ENCODE measurements around the gene OR2A5.
"Not testable (repeated sequence)": the region's sequence is repeated elsewhere in the genome, so short reads cannot be mapped to it uniquely, and the experiment has no call there.

The OR2A5 gene, protein sequence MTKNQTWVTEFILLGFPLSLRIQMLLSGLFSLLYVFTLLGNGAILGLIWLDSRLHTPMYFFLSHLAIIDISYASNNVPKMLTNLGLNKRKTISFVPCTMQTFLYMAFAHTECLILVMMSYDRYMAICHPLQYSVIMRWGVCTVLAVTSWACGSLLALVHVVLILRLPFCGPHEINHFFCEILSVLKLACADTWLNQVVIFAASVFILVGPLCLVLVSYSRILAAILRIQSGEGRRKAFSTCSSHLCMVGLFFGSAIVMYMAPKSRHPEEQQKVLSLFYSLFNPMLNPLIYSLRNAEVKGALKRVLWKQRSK

DNA sequence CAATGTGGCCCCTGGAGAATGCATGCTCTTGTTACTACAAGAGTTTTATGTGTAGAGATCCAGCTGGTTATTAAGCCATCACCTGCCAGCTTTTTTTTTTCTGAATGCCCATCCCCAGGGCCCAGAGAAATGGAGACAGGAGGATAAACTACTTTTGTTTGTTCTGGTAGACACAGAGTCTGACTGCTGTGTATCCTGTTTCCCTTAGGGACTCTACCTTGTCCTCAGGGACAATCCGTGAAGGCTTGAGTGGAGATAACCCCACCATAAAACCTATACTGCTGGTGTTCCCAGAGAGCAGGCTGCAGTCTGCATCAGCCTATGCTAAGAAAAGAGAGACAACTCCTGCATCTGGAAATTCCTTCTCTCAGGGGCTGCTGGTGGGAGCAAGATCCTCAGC, at the start of gene OR2A5:
OR2A5 (plus strand) TSS at position 301 of the 400 bp plus-strand sequence. CDS start 1,454 bp downstream, outside the sequence.
- DNase-seq (ENCODE audit: low spot score) = no peak

DNA sequence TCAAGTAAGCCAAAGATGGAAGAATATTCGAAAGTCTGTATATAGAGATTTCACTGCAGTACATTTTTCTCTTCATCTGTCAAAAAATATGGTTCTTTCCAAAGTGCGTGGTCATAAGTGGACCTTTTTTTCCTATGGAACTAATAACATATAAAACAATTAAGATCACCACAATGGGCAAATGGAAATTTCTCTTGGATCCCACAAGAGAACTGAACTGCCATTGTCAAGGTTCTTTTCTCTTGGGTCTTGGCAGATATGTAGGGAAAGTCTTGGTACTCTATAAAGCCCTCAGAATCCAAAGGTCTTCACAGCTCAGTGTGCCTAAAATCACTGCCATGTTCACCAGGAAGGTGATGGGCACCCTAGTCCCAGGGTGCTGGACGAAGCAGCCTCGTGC, 48.7 kb upstream of the OR2A5 start, which contains the start of gene OR6B1:
OR6B1 (plus strand) TSS at position 301 of the 400 bp plus-strand sequence. CDS start 3,677 bp downstream, outside the sequence.
- no peak for DNase-seq (ENCODE audit: low spot score)

DNA sequence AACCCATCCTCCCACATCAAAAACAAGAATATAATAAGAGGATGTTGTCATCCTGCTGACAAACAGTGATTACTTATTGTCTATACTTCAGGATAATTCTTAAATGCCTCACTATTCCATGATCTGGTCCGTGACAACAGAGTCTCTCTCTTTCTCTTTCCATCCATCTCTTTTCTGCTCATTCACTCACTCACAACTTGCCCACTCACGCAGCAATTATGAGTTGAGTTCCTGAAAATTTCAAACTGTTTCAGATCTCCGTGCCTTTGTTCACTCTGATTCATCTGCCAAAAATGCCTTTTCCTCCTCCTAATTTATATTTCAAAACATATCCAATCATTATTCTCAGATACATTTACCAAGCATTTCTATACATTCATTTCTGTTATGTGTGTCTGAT, 47.2 kb upstream of the OR2A5 start:
- no peak for DNase-seq (ENCODE audit: low spot score)

DNA sequence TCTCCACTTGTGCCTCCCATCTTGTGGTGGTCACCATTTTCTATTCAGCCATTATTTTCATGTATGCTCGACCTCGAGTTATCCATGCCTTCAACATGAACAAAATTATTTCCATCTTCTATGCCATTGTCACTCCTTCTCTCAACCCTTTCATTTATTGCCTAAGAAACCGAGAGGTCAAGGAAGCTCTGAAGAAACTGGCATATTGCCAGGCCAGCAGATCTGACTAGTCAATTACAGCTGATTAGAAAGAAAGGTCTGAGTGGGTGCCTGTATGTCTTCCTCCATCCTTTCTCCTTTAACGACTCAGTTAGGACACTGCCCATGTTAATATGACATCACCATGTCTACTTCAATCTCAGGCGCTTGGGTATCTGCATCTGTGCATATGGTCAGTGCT, 44.0 kb upstream of the OR2A5 start:
- DNase-seq (ENCODE audit: low spot score) = no peak

DNA sequence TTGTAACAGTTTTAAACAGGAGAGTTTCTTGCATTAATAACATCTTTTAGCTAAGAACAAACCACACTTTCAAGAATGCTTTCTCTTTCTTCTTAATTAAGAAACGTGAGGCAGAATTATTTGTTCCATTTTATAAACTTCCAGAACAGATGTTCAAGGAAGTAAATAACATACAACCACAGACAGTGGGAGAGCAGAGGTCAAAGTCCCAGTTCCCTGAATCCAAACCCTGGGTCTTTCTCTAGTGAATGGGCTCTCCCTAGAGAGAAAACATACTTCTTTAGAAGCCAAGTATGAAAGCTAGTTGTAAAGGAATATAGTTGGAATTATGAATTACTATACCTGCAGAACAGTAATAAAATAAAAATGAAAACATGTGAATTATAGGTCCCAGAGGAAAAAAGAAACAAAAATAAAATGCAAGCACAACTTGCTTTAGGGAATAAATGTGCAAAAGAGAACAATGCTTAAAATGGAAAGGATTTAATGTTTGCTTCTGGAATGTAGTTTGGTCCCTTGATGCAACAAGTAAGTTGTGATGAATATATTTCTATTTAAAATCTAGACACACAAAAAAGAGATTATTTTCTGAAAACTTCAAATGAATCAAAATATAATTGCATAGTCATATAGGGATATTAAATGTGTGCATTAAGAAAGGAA, 42.6 kb upstream of the OR2A5 start:
- no peak for DNase-seq (ENCODE audit: low spot score)

DNA sequence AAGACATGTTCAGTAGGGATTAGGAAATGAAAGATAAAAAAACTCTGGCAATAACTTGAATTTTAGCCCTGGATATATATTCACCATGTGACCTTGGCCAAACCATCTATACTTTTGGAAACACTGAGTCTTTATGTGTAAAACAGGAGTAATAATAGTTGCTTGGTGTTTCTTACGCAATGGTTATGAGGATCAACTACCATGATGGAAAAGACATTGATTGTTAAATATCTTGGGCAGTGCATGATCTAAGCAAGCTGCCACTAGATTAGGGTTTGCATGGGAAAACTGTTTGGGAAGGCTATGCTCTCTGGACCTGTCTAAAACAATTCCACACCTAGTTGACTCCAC, 42.1 kb upstream of the OR2A5 start:
- DNase-seq (ENCODE audit: low spot score) = no peak

DNA sequence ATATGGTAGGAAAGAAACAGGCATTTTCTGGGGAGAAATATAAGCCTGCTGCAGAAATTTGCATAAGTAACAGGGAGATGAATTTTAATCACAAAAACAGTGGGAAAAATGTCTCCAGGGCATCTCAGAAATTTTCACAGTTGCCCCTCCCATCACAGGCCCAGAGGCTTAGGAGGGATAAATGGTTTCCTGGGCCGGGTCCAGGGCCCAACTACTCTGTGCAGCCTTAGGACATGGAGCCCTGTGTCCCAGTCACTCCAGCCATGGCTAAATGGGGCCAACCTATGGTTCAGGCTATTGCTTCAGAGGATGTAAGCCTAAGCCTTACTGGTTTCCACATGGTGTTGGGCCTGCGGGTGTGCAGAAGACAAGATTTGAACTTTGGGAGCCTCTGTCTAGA, 39.4 kb upstream of the OR2A5 start:
- DNase-seq (ENCODE audit: low spot score) = no peak

DNA sequence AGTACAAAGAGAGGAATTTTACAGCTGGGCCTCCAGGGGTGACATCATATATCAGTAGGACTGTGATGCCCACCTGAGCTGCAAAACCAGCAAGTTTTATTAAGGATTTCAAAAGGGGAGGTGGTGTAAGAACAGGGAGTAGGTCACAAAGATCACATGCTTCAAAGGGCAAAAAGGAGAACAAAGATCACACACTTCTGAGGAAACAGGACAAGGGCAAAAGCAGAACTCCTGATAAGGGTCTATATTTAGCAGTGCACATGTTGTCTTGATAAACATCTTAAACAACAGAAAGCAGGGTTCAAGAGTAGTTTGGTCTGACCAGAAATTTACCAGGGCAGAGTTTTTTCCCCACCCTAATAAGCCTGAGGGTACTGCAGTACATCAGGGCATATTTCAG, 38.7 kb upstream of the OR2A5 start:
- not testable (repeated sequence) for DNase-seq (ENCODE audit: low spot score)

DNA sequence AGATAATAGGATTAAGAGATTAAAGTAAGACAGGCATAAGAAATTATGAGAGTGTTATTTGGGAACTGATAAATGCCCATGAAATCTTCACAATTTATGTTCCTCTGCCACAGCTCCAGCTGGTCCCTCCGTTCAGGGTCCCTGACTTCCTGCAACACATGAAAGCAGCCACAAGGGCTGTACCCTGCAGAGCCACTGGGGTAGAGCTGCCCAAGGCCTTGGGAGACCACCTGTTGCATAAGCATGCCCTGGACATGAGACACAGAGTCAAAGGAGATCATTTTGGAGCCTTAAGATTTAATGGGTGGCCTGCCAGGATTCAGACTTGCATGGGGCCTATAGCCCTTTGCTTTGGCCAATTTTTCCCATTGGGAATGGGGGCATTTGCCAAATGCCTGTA, 37.9 kb upstream of the OR2A5 start:
- not testable (repeated sequence) for DNase-seq (ENCODE audit: low spot score)

DNA sequence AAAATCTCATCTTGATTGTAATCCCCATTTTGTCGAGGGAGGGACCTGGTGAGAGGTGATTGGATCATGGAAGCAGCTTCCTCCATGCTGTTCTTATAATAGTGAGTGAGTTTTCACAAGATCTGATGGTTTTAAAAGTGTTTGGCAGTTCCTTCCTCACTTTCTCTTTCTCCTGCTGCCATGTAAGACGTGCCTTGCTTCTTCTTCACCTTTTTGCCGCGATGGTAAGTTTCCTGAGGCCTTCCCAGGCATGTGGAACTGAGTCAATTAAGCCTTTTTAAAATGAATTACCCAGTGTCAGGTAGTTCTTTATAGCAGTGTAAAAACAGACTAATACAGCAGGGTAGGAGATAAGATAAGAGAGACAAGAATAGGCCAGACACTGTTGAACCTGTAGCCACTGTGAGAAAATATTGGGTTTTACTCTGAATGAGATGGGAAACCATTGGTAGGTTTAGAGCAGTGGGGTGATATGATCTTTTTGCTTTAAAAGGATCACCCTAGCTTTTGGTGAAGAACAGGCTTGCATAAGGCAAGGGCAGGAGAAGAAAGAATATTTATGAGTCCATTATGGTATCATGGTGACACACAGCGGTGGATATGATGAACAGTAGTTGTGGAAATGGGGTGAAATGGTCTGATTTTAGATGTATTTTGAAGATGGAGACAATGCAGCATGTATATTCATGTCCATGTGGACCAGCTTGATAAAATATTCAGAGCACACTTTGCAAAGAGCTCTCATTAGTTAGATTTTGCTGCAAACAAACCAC, 37.1 kb upstream of the OR2A5 start:
- DNase-seq (ENCODE audit: low spot score) = no peak

DNA sequence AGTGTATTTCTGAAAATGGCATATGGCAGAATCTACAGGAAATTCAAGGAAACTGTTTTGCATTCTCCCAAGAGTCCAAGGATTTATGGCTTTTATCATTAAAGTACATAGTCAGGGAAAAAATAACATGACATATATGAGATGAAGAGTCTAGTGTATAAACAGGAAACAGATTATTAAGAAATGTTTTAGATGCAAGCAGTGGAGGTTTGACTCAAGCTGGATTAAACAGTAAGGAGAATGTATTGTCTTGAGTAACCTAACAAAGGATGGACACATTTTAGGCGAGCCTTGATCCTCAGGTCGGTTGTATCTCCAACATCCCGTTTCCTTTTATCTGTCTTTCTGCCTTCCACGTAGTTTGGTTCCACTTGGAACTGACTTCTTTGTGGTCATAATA, 30.7 kb upstream of the OR2A5 start:
- DNase-seq (ENCODE audit: low spot score) = no peak

DNA sequence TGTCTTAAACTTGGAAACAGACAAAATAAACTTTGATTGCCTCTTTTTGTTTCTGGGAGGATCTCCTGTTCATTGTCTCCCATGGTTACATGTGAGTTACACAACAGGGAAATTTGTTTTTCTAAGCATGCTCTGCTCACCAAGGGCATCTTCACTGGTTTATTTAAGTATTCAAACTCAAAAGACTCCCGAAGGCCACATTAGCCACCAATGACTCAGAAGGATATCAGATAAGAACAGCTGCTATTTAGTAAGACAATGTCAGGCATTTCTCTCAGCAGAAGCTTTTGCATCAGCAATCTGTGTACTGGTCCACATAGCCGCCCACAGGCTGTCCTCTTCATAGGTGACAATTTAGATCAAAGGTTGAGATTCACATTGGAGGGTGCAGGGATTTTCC, 29.3 kb upstream of the OR2A5 start:
- peak; percentile 64 for DNase-seq (ENCODE audit: low spot score)

DNA sequence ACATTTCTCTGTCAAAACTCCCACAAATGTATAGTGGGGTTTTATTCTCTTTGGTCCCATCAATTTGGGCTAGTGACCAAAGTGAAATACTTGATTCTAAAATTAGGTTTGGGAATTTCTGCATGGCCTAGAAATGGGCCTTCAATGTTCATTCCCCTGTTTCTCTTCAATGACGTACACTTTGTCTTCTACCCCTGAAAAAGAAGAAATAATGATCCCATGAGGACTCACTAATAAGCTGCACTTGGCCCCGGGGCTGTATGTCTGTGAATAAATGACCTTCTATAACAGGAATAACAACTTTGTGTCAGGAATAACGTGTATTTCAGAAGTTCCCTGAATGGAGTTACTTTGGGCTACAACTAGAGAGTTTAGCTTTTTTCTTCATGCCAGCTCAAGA, 28.4 kb upstream of the OR2A5 start:
- DNase-seq (ENCODE audit: low spot score) = no peak

DNA sequence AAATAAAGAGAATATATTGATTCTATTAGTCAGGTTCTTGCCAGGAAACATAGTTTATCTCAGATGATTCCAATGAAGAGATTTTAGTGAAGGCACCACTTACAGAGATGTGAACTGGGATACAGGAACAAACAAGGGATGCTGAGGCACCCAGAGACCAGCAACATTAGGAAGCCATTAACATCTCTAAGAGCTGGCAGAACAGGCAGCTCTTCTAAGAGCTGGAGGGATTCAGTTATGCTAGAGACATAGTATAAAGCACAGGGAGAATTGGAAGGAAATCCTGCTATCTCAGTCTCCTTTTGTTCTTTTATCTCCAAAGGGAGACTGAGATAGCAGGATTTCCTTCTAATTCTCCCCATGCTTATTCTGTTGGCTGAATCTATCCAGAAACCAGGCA, 26.6 kb upstream of the OR2A5 start:
- DNase-seq (ENCODE audit: low spot score) = no peak

DNA sequence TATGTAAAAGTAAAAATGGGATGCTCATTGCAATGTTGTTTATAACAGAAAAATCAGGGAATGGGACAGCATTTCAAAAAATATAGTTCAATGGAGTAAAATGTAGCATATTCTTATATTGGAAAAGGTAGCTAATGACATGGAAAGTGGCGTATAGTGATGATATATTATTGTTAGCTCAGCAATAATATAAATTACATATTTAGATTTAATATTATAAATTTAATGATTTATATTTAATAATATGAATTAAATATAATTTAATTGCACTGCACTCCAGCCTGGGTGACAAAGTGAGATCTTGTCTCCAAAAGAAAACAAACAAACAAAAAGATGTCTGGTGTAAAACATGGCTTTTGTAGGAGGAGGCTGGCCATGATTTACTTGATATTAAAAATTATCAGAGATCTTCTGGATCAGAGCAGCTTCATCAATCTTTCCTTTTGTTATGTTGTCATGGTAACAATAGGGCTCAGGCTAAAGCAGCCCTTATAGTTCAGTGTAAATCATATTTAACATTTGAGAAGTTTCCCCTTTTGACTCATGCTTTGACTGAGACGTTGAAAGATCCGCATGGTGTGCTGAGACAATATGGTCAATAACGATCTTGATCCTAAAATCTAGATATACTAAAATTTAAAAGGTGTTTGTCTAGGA, 25.4 kb upstream of the OR2A5 start:
- DNase-seq (ENCODE audit: low spot score) = no peak

DNA sequence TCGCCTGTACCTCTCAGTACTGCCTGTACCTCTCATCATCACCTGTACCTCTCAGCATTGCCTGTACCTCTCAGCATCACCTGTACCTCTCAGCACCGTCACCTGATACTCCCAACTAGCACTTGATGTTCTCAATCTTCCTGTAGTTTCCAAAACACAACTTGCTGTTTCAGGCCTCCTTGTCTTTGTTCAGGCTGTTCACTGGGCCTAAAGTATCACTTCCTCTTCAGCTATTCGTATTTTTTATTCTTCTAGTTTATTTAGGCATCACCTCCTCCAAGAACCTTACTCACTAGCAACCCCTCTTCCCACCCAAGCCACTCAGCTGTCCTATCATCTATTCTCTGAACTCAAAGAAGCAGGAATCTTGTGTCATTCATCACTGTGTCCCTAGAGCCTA, 24.5 kb upstream of the OR2A5 start:
- no peak for DNase-seq (ENCODE audit: low spot score)

DNA sequence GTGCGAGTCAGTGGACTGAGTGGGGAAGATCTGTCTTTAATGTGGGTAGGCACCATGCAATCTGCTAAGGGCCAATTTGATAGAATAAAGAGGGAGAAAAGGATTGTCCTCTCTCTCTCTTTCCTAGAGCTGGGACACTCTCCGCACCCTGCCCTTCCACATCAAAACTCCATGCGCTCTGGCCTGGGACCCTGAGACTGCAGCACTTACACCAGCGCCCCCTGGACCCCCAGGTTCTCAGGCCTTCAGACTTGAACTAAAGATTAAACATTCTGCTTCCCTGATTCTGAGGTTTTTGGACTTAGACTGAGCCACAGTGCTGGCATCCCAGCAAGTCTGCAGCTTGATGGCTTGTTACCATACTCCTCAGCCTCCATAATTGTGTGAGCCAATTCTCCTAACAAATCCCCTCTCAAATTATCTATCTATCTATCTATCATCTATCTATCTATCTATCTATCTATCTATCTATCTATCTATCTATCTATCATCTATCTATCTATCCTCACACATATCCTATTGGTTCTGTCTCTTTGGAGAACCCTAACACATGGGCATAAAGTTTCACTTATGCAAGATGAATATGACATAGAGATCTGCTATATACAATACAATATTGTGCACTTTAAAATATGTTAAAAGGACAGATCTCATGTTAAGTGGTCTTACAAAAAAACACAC, 22.4 kb upstream of the OR2A5 start:
- no peak for DNase-seq (ENCODE audit: low spot score)

DNA sequence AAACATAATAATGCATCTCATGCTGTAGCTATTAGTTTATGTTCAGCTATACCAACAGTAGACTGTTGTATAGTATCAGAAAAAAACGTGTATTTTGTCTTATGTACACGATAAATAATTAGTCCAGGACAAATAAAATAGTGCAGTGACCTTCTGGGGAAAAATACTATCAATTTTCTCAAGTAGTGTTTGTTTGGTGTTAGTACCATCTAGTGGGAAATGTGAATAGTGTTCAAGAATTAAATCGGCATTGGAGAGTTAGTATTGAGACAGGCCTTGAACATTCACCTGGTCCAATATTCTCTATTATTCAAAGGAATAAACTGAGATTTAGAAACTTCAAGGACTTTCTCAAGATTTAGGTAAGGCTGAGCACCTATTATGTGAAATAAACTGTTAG, 21.7 kb upstream of the OR2A5 start:
- no peak for DNase-seq (ENCODE audit: low spot score)

DNA sequence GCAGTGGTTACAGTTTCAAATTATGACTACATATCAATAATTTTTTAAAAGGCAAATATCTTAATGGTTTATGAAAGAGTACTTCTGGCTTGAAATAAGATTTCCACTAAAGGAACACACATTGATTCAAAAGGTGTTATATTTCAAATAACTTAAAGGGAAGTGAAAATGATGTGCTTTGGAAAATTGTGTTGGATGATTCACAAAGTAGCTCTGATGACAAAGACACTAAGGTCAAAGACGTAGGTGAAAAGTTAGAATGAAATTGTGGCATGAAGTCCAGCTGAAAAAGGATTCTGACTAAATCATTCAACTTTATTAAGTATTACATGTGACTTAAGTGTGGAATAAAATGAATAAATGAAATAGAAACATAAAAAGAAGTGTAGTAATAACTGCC, 20.8 kb upstream of the OR2A5 start:
- no peak for DNase-seq (ENCODE audit: low spot score)

DNA sequence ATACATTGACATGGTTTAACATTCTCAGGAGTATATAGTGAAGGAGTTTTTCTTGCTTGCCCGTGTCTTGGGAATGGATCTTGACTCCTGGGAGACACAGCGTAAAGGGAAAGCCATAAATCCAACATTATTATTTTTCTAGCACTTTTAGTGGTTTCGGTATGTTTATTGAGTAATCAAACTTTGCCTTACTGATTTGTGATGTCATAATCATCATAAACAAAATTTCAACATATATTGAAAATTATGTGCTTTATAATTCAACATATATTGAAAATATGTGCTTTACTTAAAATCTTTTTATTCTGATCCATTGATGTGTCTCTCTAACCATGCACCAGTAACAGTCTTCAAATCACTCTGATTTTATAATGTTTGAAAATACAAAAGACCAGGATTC, 20.2 kb upstream of the OR2A5 start:
- no peak for DNase-seq (ENCODE audit: low spot score)

DNA sequence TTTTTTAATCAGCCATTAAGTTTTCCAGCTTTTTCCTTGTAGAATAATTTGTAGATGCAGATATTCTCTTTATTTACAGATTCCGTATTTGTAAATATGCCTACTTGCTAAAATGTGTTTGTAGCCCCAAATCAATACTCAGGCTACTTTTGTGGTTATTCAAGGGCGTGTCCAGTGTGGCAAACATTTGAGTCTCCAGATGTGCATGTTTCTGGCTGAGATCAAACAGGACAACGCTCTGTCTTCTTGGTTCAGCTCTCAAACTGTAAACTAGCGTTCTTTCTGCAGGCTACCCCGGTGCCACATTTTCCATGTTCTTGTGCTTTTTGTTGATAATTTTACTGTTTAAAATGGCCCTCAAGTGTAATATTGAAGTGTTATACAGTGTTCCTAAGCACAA, 16.2 kb upstream of the OR2A5 start:
- DNase-seq (ENCODE audit: low spot score) = no peak

Data from hepatic stellate cell (primary cell).